Erythroblast (primary cell): ENCODE results near the gene SNAI1.

Experiments used
- DNase-seq, 2 experiments: peaks; one replicate each; lab custom pipeline; 2025; lab: John Stamatoyannopoulos, UW
- GATA1 ChIP-seq: IDR thresholded peaks from 2 replicates; pipeline ENCODE4 v1.6.1; 2011; ENCODE audit warnings: low read depth, mild to moderate bottlenecking, control low read depth, low read length, moderate library complexity
- POLR2A ChIP-seq: IDR thresholded peaks from 2 replicates; pipeline ENCODE4 v1.6.1; 2011; ENCODE audit warnings: mild to moderate bottlenecking, low read length

Gene SNAI1

DNA sequence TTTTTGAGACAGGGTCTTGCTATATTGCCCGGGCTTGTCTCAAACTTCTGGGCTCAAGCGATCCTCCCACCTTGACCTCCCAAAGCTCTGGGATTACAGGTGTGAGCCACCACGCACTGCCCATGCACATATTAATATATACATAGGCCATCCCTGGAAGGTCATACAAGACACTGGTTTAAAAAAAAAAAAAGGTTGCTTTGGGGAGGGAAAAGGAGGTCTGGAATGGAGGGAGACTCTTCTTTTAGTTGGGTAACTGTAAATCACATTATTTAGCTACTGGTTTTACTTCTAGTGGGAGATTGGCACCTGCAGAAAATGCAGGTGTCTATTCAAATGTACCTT is 4.1 kb upstream of the SNAI1 start:
- TF ChIP-seq POLR2A (no peak), GATA1 (no peak)
- DNase-seq: no peak

DNA sequence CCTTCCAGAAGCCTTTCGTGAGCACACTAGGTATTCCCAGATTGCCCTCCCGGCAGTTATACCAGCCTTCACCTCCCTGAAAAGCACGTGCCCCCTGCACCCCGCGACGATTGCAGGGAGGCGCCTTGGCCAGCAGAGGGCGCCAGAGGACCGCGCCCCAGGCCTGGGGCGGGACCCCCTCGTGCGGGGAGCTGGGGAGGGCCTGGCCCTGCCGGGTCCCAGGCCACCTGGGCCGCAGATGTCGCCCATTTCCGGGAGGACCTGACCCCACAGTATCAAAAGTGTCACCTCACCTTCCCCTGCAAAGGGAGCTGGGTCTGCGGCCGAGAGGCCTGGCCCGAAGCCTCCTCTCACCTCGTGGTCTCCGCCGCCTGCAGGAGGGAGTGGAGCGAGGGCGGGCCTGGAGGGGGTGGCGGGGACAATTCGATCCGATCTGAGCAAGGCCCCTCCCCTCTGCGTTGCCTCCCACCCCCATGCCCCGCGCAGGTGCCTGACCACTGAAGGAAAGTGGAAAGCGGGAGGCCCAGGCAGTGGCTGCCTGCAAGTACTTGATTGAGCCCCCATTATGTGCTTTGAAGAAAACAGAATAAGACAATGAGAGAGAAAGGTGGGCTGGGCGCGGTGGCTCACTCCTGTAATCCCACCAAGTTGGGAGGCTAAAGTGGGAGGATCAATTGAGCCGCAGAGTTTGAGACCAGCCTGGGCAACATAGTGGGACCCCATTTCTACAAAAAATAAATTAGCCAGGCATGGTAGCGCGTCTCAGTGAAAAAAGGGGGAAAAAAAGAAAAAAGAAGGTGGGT is 3.5 kb upstream of the SNAI1 start:
- DNase-seq: peak; percentile 61 to 77
- TF ChIP-seq GATA1 (no peak), POLR2A (no peak)

DNA sequence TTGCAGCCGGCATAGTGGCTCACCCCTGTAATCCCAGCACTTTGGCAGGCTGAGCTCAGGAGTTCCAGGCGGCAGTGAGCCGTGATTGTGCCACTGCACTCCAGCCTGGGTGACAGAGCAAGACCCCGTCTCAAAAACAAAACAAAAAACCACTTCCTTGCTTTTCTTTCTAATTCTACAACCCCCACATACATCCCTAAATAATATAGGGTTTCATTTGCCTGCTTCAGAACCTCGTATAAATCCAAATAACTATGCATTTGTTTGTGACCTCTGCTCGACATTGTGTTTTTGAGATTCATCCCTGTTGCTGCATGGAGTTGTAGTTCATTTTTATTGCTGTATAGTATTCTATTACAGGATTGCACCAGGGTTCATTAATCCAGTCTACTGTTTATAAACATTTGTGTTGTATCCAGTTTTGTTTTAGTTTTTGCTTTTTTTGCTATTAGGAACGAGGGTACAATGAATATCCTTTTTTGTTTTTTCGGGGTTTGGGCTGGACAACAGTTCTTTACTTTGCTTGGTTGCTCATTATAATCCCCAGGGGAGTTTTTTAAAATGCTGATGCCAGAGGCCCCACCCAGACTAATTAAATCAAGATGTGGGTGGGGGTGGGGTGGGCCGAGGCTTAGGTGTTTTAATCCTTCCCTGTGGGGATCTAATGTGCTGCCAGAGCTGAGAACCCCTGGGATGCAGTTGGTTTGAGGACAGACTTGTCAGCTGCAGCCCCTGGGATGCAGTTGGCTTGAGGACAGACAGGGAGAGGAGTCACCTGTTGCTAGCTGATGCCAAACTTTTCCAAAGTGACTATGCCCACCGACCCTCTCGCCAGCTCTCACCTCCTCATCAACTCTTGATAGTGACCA is 2.4 kb upstream of the SNAI1 start:
- TF ChIP-seq GATA1: no peak
- no peak for TF ChIP-seq POLR2A
- DNase-seq: no peak

DNA sequence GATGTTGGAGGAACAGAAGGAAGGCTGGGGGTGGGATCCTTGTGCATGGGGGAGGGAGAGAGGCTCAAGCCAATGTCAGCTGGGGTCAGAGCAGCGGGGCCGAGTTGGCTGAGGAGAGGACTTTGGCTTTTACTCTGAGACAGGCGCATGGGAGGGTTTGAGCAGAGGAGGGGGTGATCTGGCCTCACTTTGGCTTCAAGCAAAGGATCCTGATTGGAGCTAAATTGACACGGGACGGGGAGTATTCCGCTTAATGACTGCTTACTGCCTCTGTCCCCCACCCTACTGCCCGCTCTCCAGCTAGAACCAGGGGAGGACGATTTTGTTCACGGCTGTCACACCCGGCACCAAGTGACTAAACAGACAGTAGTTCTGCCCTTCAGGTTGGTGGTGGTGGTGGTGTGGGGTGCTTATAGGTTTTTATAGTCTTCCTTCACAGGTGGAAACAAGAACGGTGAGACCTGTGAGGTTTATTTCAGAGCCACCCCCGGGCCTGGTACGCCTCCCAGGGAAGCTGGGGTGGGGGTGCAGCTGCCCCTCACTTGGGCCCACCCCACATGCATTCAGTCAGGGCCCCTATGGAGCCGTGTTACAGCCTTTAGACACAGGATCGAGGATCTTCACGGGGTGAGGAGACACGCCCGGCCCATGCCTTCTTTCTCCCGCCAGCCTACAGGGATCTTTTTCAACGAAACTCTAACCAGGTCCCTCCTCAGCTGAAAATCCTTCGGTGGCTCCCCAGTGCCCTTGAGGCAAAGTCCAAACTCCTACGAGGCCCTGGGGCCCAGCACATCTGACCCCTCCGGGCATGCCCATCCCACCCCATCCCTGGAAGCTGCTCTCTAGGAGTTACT is 1.3 kb upstream of the SNAI1 start:
- no peak for TF ChIP-seq POLR2A
- no peak for DNase-seq

DNA sequence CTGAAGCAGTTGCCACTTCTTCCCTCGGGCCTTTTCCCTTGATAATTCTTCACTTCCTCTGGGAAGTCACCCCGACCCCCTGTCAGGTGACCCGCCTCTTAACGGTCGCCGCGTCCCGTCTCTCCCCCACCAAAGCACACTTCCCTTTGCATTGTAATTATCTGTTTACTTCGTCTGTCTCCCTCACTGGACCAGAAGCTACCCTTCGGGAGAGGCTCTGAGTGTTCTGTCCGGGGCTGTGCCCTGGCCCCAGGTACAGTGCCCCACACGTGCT is 771 bp upstream of the SNAI1 start:
- no peak for DNase-seq
- TF ChIP-seq POLR2A (no peak), GATA1 (no peak)

DNA sequence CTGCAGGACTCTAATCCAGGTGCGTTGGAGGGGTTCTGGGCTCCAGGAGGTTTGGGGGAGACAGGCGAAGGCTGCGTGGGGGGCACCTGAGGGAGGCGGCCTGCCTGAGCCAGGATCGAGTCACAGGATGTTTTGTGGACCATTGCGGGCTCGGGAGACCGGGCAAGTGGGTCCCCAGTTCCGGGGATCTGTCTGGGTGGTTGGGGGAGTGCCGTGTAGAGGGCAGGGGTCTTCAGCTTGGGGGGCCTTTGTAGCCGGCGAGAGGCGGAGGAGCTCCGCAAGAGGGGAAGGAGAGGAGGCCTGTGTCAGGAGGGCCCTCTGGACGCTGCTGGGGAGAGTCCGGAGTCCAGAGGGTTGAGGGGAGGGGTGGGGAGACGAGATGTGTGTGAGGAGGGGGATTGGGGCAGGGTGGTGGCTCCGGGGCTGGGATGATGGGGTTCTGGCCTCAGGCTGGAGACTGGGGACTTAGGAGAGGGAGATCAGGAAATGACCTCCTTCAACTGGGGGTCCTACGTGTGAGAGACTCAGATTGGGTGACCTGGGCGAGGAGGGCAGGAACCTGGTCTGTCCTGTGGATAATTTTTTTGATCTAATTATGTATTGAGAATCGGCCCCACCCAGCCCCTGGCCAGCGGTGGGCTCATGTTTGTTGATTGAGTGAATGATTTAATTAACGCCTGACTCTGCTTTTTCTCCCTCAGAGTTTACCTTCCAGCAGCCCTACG is 505 bp downstream of the SNAI1 start:
- TF ChIP-seq GATA1: no peak
- TF ChIP-seq POLR2A: peak; percentile 1
- DNase-seq: peak; percentile 48 to 53

DNA sequence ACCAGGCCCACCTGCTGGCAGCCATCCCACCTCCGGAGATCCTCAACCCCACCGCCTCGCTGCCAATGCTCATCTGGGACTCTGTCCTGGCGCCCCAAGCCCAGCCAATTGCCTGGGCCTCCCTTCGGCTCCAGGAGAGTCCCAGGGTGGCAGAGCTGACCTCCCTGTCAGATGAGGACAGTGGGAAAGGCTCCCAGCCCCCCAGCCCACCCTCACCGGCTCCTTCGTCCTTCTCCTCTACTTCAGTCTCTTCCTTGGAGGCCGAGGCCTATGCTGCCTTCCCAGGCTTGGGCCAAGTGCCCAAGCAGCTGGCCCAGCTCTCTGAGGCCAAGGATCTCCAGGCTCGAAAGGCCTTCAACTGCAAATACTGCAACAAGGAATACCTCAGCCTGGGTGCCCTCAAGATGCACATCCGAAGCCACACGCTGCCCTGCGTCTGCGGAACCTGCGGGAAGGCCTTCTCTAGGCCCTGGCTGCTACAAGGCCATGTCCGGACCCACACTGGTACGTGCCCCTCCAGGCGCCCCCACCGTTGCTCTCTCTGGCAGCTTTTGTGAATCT is 1.1 kb downstream of the SNAI1 start:
- no peak for DNase-seq
- TF ChIP-seq POLR2A: no peak
- no peak for TF ChIP-seq GATA1

DNA sequence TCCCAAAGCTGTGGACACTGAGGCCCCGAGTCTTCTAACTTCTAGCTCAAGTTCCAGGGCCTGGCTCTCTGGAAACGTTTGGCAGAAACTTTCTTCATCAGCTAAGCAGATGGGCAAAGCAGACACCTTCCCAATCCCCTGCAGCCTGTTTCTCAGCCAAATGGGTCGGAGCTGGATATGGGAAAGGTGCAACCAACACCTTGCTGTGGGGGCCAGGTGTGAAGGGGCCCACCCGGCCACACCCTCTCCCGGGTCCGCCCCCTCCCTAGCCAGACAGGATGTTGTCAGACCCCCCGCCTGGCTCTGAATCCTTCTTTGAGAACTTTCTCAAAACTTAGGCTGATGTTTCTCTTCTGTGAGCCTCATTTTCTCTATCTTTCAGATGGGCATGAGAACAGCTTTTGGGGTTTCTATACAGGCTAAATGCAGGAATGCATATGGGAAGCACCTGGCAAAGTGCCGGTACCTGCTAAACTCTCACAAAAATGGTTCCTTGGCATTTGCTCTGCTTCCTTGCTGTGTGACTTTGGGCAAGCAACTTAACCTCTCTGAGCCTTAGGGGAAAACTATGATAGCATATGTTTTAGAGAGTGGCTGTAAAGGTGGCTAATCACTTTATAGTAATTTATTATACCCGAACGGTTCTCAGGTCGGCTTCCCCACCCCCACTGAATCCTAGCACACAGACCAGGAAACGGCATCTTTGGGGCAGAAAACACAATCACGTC is 1.8 kb downstream of the SNAI1 start:
- no peak for DNase-seq
- no peak for TF ChIP-seq POLR2A

DNA sequence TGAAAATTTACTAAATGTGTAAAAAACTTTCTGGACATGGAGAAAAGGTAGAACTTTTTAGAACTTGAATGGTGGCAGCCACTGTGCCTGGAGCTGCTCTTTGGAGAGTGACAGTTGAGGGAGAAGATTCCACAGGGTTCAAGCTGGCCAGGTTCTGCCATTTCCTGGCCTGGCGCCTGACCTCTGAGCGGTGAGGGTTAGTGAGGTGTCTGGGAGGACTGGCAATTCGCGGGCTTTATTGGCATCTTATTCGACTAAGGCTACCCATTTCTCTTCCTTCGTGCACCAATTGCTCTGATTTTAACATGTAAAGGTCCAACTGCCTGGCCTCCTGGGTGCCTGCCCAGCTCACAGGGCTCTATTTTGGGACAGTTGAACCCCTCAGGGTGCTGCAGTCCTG is 2.4 kb downstream of the SNAI1 start:
- no peak for TF ChIP-seq GATA1
- TF ChIP-seq POLR2A: no peak
- no peak for DNase-seq

DNA sequence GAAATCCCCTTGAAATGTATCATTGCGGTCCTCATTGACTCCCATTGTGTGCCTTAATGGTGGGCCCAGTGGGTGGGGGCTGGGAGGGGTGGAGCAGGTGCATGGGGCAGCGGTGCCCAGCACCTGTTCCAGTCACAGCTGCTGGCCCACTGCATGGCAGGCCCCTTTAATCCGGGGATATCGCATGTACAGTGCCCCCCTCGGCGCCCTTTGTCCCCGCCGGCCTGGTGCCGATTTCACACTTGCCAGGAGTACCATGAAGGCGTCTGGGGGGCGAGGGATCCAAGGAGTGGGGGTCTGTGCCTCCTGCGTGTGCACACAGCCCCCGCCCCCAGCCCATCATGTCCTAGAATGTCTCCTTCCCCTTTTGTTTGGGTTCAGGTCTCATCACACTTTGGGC is 2.8 kb downstream of the SNAI1 start:
- TF ChIP-seq GATA1: no peak
- no peak for TF ChIP-seq POLR2A
- DNase-seq: no peak

DNA sequence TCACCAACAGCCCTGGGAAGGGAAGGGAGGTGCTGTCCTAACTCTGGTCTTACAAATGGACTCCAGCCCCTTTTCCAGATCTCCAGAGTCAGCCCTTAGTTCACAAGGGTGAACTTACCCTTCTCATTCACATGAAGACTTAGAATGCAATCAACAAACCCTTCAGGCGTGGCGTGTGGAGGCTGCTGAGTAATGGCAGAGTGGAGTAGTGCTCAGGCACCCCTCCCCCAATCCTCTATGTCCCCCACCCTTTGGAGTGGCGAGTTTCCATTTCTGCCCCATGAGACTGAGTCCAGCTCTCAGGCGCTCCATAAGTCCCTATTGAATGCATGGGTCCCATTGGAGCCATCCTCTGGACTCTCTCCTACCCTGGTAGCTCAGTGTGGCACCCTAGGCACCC is 3.3 kb downstream of the SNAI1 start:
- TF ChIP-seq GATA1: no peak
- no peak for TF ChIP-seq POLR2A
- DNase-seq: no peak

DNA sequence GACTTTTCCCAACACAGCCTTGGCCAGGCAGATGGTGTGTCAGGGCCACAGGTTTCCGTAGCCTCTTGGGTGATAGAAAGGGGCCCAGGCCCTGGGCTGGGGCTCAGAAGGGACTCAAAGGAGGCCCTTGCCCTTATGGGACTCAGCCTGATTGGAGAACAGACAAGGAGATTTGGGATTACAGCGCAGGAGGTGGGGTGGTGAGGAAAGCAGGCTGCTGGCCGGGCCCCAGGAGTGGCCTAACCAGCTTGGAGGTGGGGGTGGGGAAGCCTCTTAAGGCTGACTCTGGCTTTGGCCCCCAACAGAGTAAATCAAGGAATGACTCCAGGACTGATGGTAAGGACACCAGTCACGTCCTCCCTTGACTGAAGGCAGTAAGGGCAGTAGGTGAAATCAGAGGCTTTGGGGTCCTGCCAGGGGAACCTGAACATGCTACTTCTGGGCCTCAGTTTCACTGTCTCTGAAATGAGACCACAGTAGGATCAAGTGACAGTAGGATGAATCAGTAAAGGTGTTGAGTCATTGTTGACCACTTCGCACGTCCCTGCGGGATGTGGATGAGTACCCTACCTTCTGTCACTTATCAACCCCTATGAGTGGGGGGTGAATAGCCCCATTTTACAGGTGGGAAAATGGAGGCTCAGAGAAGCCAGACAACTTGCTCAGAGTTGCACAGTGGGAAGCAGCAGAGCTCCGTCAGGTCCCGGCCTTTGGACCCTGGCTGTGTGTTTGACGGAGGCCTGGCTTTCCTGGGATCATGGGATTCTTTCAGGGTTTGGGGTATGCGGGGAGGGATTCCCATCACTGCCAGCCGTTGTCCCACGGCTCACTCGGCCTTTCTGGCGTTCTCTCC is 4.5 kb downstream of the SNAI1 start:
- TF ChIP-seq GATA1: no peak
- TF ChIP-seq POLR2A: no peak
- no peak for DNase-seq
